ENCODE data around the gene PHKB.

The PHKB gene

GRCh38 chr16:47631131-47631530 is 170.0 kb downstream of the PHKB start:
- no peak overlapping the region for H3K4me3 ChIP-seq (ENCODE audit: low read depth, low read length)
- TF ChIP-seq, protein P1, sequence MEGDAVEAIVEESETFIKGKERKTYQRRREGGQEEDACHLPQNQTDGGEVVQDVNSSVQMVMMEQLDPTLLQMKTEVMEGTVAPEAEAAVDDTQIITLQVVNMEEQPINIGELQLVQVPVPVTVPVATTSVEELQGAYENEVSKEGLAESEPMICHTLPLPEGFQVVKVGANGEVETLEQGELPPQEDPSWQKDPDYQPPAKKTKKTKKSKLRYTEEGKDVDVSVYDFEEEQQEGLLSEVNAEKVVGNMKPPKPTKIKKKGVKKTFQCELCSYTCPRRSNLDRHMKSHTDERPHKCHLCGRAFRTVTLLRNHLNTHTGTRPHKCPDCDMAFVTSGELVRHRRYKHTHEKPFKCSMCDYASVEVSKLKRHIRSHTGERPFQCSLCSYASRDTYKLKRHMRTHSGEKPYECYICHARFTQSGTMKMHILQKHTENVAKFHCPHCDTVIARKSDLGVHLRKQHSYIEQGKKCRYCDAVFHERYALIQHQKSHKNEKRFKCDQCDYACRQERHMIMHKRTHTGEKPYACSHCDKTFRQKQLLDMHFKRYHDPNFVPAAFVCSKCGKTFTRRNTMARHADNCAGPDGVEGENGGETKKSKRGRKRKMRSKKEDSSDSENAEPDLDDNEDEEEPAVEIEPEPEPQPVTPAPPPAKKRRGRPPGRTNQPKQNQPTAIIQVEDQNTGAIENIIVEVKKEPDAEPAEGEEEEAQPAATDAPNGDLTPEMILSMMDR (IDR thresholded peaks at IDR 0.05; ENCODE audit: borderline replicate concordance, insufficient read depth, low read depth, low read length): no peak

DNA sequence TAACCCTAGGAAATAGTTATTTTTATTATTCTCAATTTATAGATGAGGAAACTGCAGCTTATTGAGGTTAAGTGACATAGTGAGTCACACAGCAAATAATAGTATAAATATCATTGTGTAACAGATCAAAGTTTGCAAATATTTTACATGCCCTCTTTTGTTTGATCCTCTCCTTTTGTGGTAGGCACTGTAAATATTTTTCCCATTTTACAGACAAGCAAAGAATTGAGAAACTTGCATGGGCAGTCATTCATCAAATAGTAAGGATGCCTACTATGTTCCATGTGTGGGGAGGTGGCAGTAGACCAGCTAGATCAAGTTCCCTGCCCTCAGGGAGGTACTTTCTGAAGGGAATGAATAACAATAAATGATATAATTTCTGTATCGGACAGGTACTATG is 173.0 kb downstream of the PHKB start:
- TF ChIP-seq, protein P1 (IDR thresholded peaks at IDR 0.05; ENCODE audit: borderline replicate concordance, insufficient read depth, low read depth, low read length): no peak
- no peak overlapping the region for H3K4me3 ChIP-seq (ENCODE audit: low read depth, low read length)

DNA sequence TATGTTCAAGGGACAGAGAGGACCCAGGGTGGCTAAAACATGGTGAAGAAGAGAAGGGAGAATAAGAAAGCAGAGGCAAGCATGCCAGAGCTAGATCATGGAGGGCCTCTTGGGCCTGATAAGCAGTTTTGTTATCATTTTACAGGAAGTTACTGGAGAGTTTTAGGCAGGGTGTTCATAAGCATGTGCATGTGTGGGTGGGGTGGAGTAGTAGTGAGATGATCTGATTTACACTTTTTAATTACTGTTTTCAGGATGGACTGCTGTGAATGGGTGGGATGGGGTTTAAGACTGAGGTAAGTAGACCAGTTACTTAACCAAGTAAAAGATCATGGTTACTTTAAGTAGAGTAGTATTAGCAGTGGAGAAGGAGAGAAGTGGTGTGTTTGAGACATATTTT is 173.6 kb downstream of the PHKB start:
- TF ChIP-seq, protein P1 (IDR thresholded peaks at IDR 0.05; ENCODE audit: borderline replicate concordance, insufficient read depth, low read depth, low read length): no peak
- no peak overlapping the region for H3K4me3 ChIP-seq (ENCODE audit: low read depth, low read length)

- TF ChIP-seq, protein P1 (IDR thresholded peaks at IDR 0.05; ENCODE audit: borderline replicate concordance, insufficient read depth, low read depth, low read length): no peak
- no peak overlapping the region for H3K4me3 ChIP-seq (ENCODE audit: low read depth, low read length)
Observed at GRCh38 chr16:47636501-47637099, 175.5 kb downstream of the PHKB start.

- no peak overlapping the region for H3K4me3 ChIP-seq (ENCODE audit: low read depth, low read length)
- TF ChIP-seq, protein P1 (IDR thresholded peaks at IDR 0.05; ENCODE audit: borderline replicate concordance, insufficient read depth, low read depth, low read length): no peak
Observed at GRCh38 chr16:47638175-47638574, 177.0 kb downstream of the PHKB start.

DNA sequence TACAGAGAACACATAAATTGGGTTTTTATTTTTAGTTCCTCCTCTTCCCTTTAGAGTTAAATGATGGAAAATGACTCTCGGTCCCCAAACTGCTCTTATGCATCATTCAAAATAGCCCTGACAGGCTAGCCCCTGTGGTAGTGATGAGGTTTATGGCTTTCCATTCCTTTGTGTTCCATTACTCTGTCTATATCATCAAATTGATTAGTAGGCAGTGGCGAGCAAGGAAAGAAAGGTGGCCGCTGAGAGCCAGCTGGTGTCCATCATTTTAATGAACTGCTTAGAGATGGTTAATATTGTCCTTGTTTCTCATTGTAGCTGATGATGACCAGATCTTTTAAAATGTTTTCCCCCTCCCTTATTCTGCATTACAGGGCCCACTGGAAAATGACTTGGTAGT is 179.5 kb downstream of the PHKB start:
- H3K4me3 ChIP-seq (ENCODE audit: low read depth, low read length): no peak overlapping the region
- TF ChIP-seq, protein P1 (IDR thresholded peaks at IDR 0.05; ENCODE audit: borderline replicate concordance, insufficient read depth, low read depth, low read length): no peak

GRCh38 chr16:47643323-47644000 is 182.3 kb downstream of the PHKB start:
- H3K4me3 ChIP-seq (ENCODE audit: low read depth, low read length): no peak overlapping the region
- TF ChIP-seq, protein P1 (IDR thresholded peaks at IDR 0.05; ENCODE audit: borderline replicate concordance, insufficient read depth, low read depth, low read length): no peak

Data from GM12875 (cell line).